Breast epithelium (tissue), 4 donors: ENCODE results near the gene BFAR. TPM values are rescaled to one million over a fixed set of nuclear protein-coding genes. Genes with fewer than 3 reads are reported as not detected.

Experiments
- DNase-seq, 2 donors: peaks; one replicate each; pipeline ENCODE4 v3.0.0-alpha.2; 2019; ENCODE audit warnings: low spot score in 2 of 2
- H3K27ac ChIP-seq, 2 donors: fragments of 200-600 bp; sonication (generic) in 1 of 2; one replicate each; pipeline ENCODE4 v1.5.1; 2016 to 2019; ENCODE audit warnings: mild to moderate bottlenecking in 1 of 2
- H3K27me3 ChIP-seq, 2 donors: fragments of 200-600 bp; sonication (generic) in 1 of 2; one replicate each; pipeline versions ENCODE4 v1.5.1 to v1.6.0; 2017 to 2019; ENCODE audit warnings: control low read depth in 1 of 2, mild to moderate bottlenecking in 1 of 2
- H3K36me3 ChIP-seq: fragments of 200-600 bp; one replicate; pipeline ENCODE4 v1.5.1; 2019
- H3K4me1 ChIP-seq, 2 donors: fragments of 200-600 bp; sonication (generic); one replicate each; pipeline ENCODE4 v1.5.1; 2016 to 2019; ENCODE audit warnings: control low read depth in 1 of 2
- H3K4me3 ChIP-seq, 3 donors: fragments of 200-600 bp; sonication (generic); 1 replicate in 2 of 3; 2 replicates in 1 of 3; pipeline ENCODE4 v1.5.1; 2016 to 2019; ENCODE audit warnings: mild to moderate bottlenecking in 3 of 3, moderate library complexity in 2 of 3
- H3K9me3 ChIP-seq, 2 donors: fragments of 200-600 bp; sonication (generic) in 1 of 2; one replicate each; pipeline ENCODE4 v1.5.1; 2016 to 2019; ENCODE audit warnings: control low read depth in 1 of 2
- CTCF ChIP-seq, 3 donors: fragments of 450-650 bp; IDR thresholded peaks; one replicate each; pipeline ENCODE4 v1.5.1; 2016 to 2017; ENCODE audit warnings: antibody characterized with exemption in 3 of 3, mild to moderate bottlenecking in 3 of 3, moderate library complexity in 3 of 3
- POLR2A ChIP-seq: fragments of 450-650 bp; IDR thresholded peaks from one replicate; pipeline ENCODE4 v1.6.1; 2016; ENCODE audit warnings: antibody characterized with exemption, mild to moderate bottlenecking, moderate library complexity
- POLR2AphosphoS5 ChIP-seq, 3 donors: sonication (generic); formaldehyde crosslinking; IDR thresholded peaks; one replicate each; pipeline ENCODE4 v1.6.1; 2017; ENCODE audit warnings: antibody characterized with exemption in 3 of 3
- intact Hi-C: fragments of 100-400 bp; cut with DNase I; formaldehyde crosslinking; loops from one replicate; pipeline ENCODE4 v1.15.1; 2023; ENCODE audit warnings: low total_unique reads
- total RNA-seq, 3 donors: library from RNA; depleted of rRNA; stranded (reverse); fragments of >200 nt; gene quantifications; one replicate each; pipeline ENCODE4 v1.1.0, GENCODE V29; 2016

BFAR gene
- total RNA-seq, 3 donors from 2014 or later: 53.1 to 69.9 (median 68.5) TPM

- no peaks in the 10 kb centered on the region for H3K27me3 ChIP-seq
- DNase-seq: no peak
- H3K4me3 ChIP-seq: no peak overlapping the region
- H3K36me3 ChIP-seq: no peaks in the 10 kb centered on the region
- no peaks in the 10 kb centered on the region for H3K4me1 ChIP-seq
- H3K9me3 ChIP-seq: no peaks in the 10 kb centered on the region
- TF ChIP-seq POLR2AphosphoS5 (IDR thresholded peaks at IDR 0.05): no peak
- TF ChIP-seq CTCF (IDR thresholded peaks at IDR 0.05): no peak
- no peak for TF ChIP-seq POLR2A
- intact Hi-C loops: no loop called here
- H3K27ac ChIP-seq: no peak overlapping the region
Observed at GRCh38 chr16:14652726-14653125, 20.0 kb downstream of the BFAR start.

- peaks cover 4% of the 10 kb centered on the region for H3K36me3 ChIP-seq
Observed at GRCh38 chr16:14658063-14658462, 25.3 kb downstream of the BFAR start.

GRCh38 chr16:14667347-14668266 lies 34.9 kb downstream of the BFAR start:
- TF ChIP-seq POLR2A: no peak
- Histone ChIP-seq H3K9me3 (no peaks in the 10 kb centered on the region), H3K36me3 (peaks cover 7% of the 10 kb centered on the region), H3K27ac (no peak overlapping the region), H3K4me3 (no peak overlapping the region), H3K27me3 (no peaks in the 10 kb centered on the region), H3K4me1 (no peaks in the 10 kb centered on the region)
- DNase-seq: no peak
- intact Hi-C loops: no loop called here

More at GRCh38 chr16:14658063-14658462, 25.3 kb downstream of the BFAR start:
- Histone ChIP-seq H3K4me3 (no peak overlapping the region), H3K9me3 (no peaks in the 10 kb centered on the region), H3K27me3 (no peaks in the 10 kb centered on the region), H3K27ac (no peak overlapping the region), H3K4me1 (no peaks in the 10 kb centered on the region)
- TF ChIP-seq POLR2AphosphoS5 (IDR thresholded peaks at IDR 0.05): no peak
- no peak for TF ChIP-seq POLR2A
- TF ChIP-seq CTCF (IDR thresholded peaks at IDR 0.05): no peak
- intact Hi-C loops: no loop called here
- DNase-seq: no peak

GRCh38 chr16:14668556-14669223 lies 35.9 kb downstream of the BFAR start:
- Histone ChIP-seq H3K27me3 (no peaks in the 10 kb centered on the region), H3K9me3 (no peaks in the 10 kb centered on the region), H3K27ac (no peak overlapping the region), H3K4me3 (no peak overlapping the region), H3K36me3 (peaks cover 7% of the 10 kb centered on the region), H3K4me1 (no peaks in the 10 kb centered on the region)
- no peak for DNase-seq
- intact Hi-C loops: no loop called here
- TF ChIP-seq POLR2AphosphoS5 (IDR thresholded peaks at IDR 0.05) (no peak), POLR2A (no peak), CTCF (IDR thresholded peaks at IDR 0.05) (no peak)

GRCh38 chr16:14669776-14670175 lies 37.0 kb downstream of the BFAR start:
- intact Hi-C loops: no loop called here
- DNase-seq: no peak
- H3K4me1 ChIP-seq: no peaks in the 10 kb centered on the region
- peaks cover 3% of the 10 kb centered on the region for H3K36me3 ChIP-seq
- no peak for TF ChIP-seq POLR2A
- TF ChIP-seq CTCF (IDR thresholded peaks at IDR 0.05): no peak
- TF ChIP-seq POLR2AphosphoS5 (IDR thresholded peaks at IDR 0.05): no peak
- no peak overlapping the region for H3K4me3 ChIP-seq
- H3K27me3 ChIP-seq: no peaks in the 10 kb centered on the region
- no peak overlapping the region for H3K27ac ChIP-seq
- H3K9me3 ChIP-seq: no peaks in the 10 kb centered on the region
